Kidney (tissue), 22 donors: ENCODE results near the gene NKX2-8. TPM values are rescaled to one million over a fixed set of nuclear protein-coding genes. Genes with fewer than 3 reads are reported as not detected.

ENCODE experiments used
- DNase-seq, 5 donors: peaks; one replicate each; pipeline ENCODE4 v3.0.0-alpha.2; 2013 to 2020
- FAIRE-seq: peaks from 2 replicates; lab custom pipeline; 2012; peaks lifted over from hg19 to GRCh38; lab: Jason Lieb, UNC
- H3K27ac ChIP-seq, 2 donors: one replicate each; pipeline ENCODE4 v1.7.0; 2013; ENCODE audit warnings: low read depth in 2 of 2, low read length in 2 of 2, inconsistent platforms in 1 of 2
- H3K27me3 ChIP-seq: one replicate; pipeline ENCODE4 v1.7.1; 2013; ENCODE audit warnings: low read length, inconsistent platforms; ENCODE audit not compliant: control insufficient read depth, insufficient read depth
- H3K36me3 ChIP-seq, 3 donors: one replicate each; pipeline versions ENCODE4 v1.7.0 to v1.7.1; 2013; ENCODE audit warnings: low read length in 3 of 3, control low read depth in 1 of 3, inconsistent platforms in 1 of 3; ENCODE audit not compliant: insufficient read depth in 3 of 3, control insufficient read depth in 2 of 3
- H3K4me1 ChIP-seq, 3 donors: one replicate each; pipeline versions ENCODE4 v1.7.0 to v1.7.1; 2013; ENCODE audit warnings: low read length in 3 of 3, inconsistent platforms in 1 of 3, low read depth in 1 of 3; ENCODE audit not compliant: control insufficient read depth in 2 of 3, insufficient read depth in 2 of 3
- H3K4me3 ChIP-seq, 3 donors: one replicate each; pipeline versions ENCODE4 v1.7.0 to v1.8.1; 2013; ENCODE audit warnings: low read length in 3 of 3, control low read depth in 1 of 3, inconsistent platforms in 1 of 3
- H3K9ac ChIP-seq, 3 donors: one replicate each; pipeline versions ENCODE4 v1.7.0 to v1.7.1; 2013; ENCODE audit warnings: low read length in 3 of 3, control low read depth in 1 of 3, inconsistent platforms in 1 of 3
- H3K9me3 ChIP-seq, 3 donors: one replicate each; pipeline versions ENCODE4 v1.7.0 to v1.7.1; 2013; ENCODE audit warnings: low read length in 3 of 3, control low read depth in 1 of 3, inconsistent platforms in 1 of 3; ENCODE audit not compliant: control insufficient read depth in 2 of 3, insufficient read depth in 1 of 3
- CTCF ChIP-seq: IDR thresholded peaks from 3 replicates; pipeline ENCODE4 v1.5.1; 2012; ENCODE audit warnings: mild to moderate bottlenecking, moderate library complexity, borderline replicate concordance; ENCODE audit not compliant: insufficient read depth; ENCODE audit errors: extremely low read depth
- intact Hi-C: fragments of 100-400 bp; cut with DNase I; formaldehyde crosslinking; loops from one replicate; pipeline ENCODE4 v1.11.1; 2022
- long read RNA-seq, 10 donors: library from polyadenylated mRNA in 1 of 10; unstranded in 1 of 10; transcript quantifications; one replicate each; pipeline ENCODE4 v2.0.0 and lab custom pipeline, GENCODE V29; 2021 to 2026
- polyA plus RNA-seq: library from polyadenylated mRNA; stranded (reverse); fragments of 350-450 nt; fragmentation: Illumina TruSeq; extraction: RNeasy Lipid Tissue Mini Kit (QIAGEN cat#74804); gene quantifications from one replicate; pipeline ENCODE4 v1.2.3, GENCODE V29; 2014; ENCODE audit warnings: low read depth, low replicate concordance; ENCODE audit not compliant: insufficient read depth
- total RNA-seq: library from RNA; stranded (reverse); fragmentation: NEBNext Ultra II Directional; extraction: Animal tissue kit (Norgen Biotek cat#: 25700); gene quantifications from one replicate; pipeline ENCODE4 v1.2.1, GENCODE V29; 2021
- donor health status: control.
- donor health status: control.
- donor health status: control.
- donor health status: control.
- donor health status: control.
- donor health status: DM: yes; HTN: yes; CAD: no.
- donor health status: Normal renal cell carcinoma (clear cell type).

NKX2-8 gene
- total RNA-seq = not detected
- not detected for polyA plus RNA-seq
- long read RNA-seq, donor 1 = 0 reads
- long read RNA-seq, donor 2 = 0 reads
- long read RNA-seq, donor 3 = 0 reads
- long read RNA-seq, donor 4 = 0 reads
- long read RNA-seq, donor 5 = 0 reads
- long read RNA-seq, donor 6 = 0 reads
- long read RNA-seq, donor 7 = 0 reads
- long read RNA-seq, donor 8 = 0 reads
- long read RNA-seq, donor 9 = 0 reads
- long read RNA-seq, donor 10 = 0 reads

- no peak for FAIRE-seq
- H3K4me3 ChIP-seq = peak within 1 kb of the TSS in 2 of 3 donors; percentile 53 to 64
- intact Hi-C loops = no loop called here
- no peaks in the 10 kb centered on the region for H3K36me3 ChIP-seq
- no peaks in the 10 kb centered on the region for H3K9me3 ChIP-seq
- H3K27me3 ChIP-seq = peaks cover 62% of the 10 kb centered on the region
- no peak within 1 kb of the TSS for H3K9ac ChIP-seq
- H3K4me1 ChIP-seq = peaks cover 0 to 11% (median 0%) of the 10 kb centered on the region in 3 donors
- DNase-seq = peak in 4 of 5 donors; percentile 23 to 69 (median 42)
- TF ChIP-seq CTCF = no peak
- H3K27ac ChIP-seq = no peak within 1 kb of the TSS
Observed at GRCh38 chr14:36582011-36582873, at the start of gene NKX2-8. Gene NKX2-8 (minus strand): TSS chr14:36582614. CDS start chr14:36582389, 225 bp downstream.

DNA sequence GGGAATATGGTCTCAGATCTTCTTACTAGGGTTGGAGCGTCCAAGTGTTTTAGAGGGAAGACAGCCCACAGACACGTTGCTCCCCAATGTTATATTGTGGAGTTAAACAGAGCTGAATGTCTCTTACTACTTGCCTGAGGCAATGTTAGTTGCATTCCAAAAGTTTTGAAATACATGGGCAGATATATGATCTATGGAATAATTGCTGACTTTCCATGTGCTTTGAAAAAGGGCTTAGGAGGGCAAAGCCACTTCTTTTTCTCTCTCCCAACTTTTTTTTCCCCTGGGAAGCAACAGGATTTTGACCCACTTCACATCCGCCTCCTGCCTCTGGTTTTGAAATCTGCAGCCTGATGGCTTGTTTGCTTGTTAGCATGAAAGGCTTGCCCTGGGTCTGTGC is 45.6 kb upstream of the NKX2-8 start:
- Histone ChIP-seq H3K9ac (no peak overlapping the region), H3K27me3 (no peaks in the 10 kb centered on the region), H3K4me1 (no peaks in the 10 kb centered on the region), H3K27ac (no peak overlapping the region), H3K36me3 (no peaks in the 10 kb centered on the region), H3K9me3 (no peaks in the 10 kb centered on the region), H3K4me3 (no peak overlapping the region)
- FAIRE-seq = no peak
- no peak for DNase-seq
- intact Hi-C loops = no loop called here
- no peak for TF ChIP-seq CTCF

GRCh38 chr14:36626151-36626550 is 43.7 kb upstream of the NKX2-8 start:
- Histone ChIP-seq H3K9ac (no peak overlapping the region), H3K4me1 (no peaks in the 10 kb centered on the region), H3K9me3 (peaks cover 0 to 2% (median 0%) of the 10 kb centered on the region in 3 donors), H3K36me3 (no peaks in the 10 kb centered on the region), H3K4me3 (no peak overlapping the region), H3K27ac (no peak overlapping the region), H3K27me3 (no peaks in the 10 kb centered on the region)
- no peak for TF ChIP-seq CTCF
- FAIRE-seq = no peak
- no peak for DNase-seq
- intact Hi-C loops = no loop called here
